IPS DF 6.9 (cell line): ENCODE data around the gene C5AR1.
"Not testable (repeated sequence)": the region's sequence is repeated elsewhere in the genome, so short reads cannot be mapped to it uniquely, and the experiment has no call there.

Experiments
- DNase-seq: peaks from one replicate; pipeline ENCODE4 v3.0.0-alpha.2; 2013; ENCODE audit warnings: low read depth, low spot score
- H3K27ac ChIP-seq: one replicate; pipeline ENCODE4 v1.5.1; 2013; ENCODE audit warnings: low read length, control low read depth
- H3K27me3 ChIP-seq: 2 replicates; pipeline ENCODE4 v1.6.1; 2013; ENCODE audit warnings: mild to moderate bottlenecking, low read length; ENCODE audit not compliant: control insufficient read depth, insufficient read depth
- H3K36me3 ChIP-seq: 2 replicates; pipeline ENCODE4 v1.6.1; 2013; ENCODE audit warnings: low read length; ENCODE audit not compliant: control insufficient read depth, insufficient read depth
- H3K4me1 ChIP-seq: 2 replicates; pipeline ENCODE4 v1.6.1; 2013; ENCODE audit warnings: low read length; ENCODE audit not compliant: control insufficient read depth, insufficient read depth
- H3K4me3 ChIP-seq: 2 replicates; pipeline ENCODE4 v1.5.1; 2013; ENCODE audit warnings: mild to moderate bottlenecking, low read length
- H3K9me3 ChIP-seq: 2 replicates; pipeline ENCODE4 v1.6.1; 2013; ENCODE audit warnings: low read length, inconsistent platforms; ENCODE audit not compliant: control insufficient read depth, insufficient read depth
- WGBS: extraction: QIAGEN DNeasy Blood & Tissue Kit; methylation state at CpG from one replicate; pipeline ENCODE4 v1.1.7; 2013; ENCODE audit warnings: mixed read lengths, missing lambda C conversion rate; ENCODE audit not compliant: insufficient read length, insufficient coverage; 5-methylcytosine and 5-hydroxymethylcytosine counted together

The C5AR1 gene

GRCh38 chr19:47331490-47331889, 21.8 kb downstream of the C5AR1 start:
- Histone ChIP-seq H3K27me3 (no peaks in the 10 kb centered on the region), H3K4me3 (no peak overlapping the region), H3K27ac (no peak overlapping the region), H3K9me3 (no peaks in the 10 kb centered on the region), H3K4me1 (no peaks in the 10 kb centered on the region), H3K36me3 (no peaks in the 10 kb centered on the region)
- no peak for DNase-seq
- no CpG with 5 or more reads among the region's 6 CpGs for WGBS

- H3K36me3 ChIP-seq: no peaks in the 10 kb centered on the region
- no peaks in the 10 kb centered on the region for H3K27me3 ChIP-seq
- WGBS: no CpG with 5 or more reads among the region's 18 CpGs
- H3K4me3 ChIP-seq: no peak within 1 kb of the TSS
- no peak within 1 kb of the TSS for H3K27ac ChIP-seq
- H3K9me3 ChIP-seq: no peaks in the 10 kb centered on the region
- no peak for DNase-seq
- no peaks in the 10 kb centered on the region for H3K4me1 ChIP-seq
These were observed 22.4 kb downstream of the C5AR1 start, which contains the start of gene C5AR2 for GRCh38 chr19:47331931-47332547. TSS of gene C5AR2 (plus strand) at chr19:47332175. CDS start at chr19:47340800, 8,625 bp downstream.

- not testable (repeated sequence) for DNase-seq, H3K27me3 ChIP-seq, H3K4me3 ChIP-seq, H3K27ac ChIP-seq, H3K36me3 ChIP-seq, H3K4me1 ChIP-seq, H3K9me3 ChIP-seq
- WGBS: no CpG with 5 or more reads among the region's 18 CpGs
These were observed 27.4 kb downstream of the C5AR1 start for GRCh38 chr19:47336765-47337718.

GRCh38 chr19:47339196-47339880, 29.7 kb downstream of the C5AR1 start:
- no peaks in the 10 kb centered on the region for H3K4me1 ChIP-seq
- H3K36me3 ChIP-seq: no peaks in the 10 kb centered on the region
- H3K27me3 ChIP-seq: no peaks in the 10 kb centered on the region
- no peak overlapping the region for H3K27ac ChIP-seq
- DNase-seq: no peak
- no peaks in the 10 kb centered on the region for H3K9me3 ChIP-seq
- no peak overlapping the region for H3K4me3 ChIP-seq
- no CpG with 5 or more reads among the region's 10 CpGs for WGBS

- Histone ChIP-seq H3K27me3 (no peaks in the 10 kb centered on the region), H3K9me3 (no peaks in the 10 kb centered on the region), H3K4me1 (no peaks in the 10 kb centered on the region), H3K36me3 (no peaks in the 10 kb centered on the region), H3K4me3 (no peak overlapping the region), H3K27ac (no peak overlapping the region)
- no peak for DNase-seq
- WGBS: no CpG with 5 or more reads among the region's 29 CpGs
These were observed 31.0 kb downstream of the C5AR1 start for GRCh38 chr19:47340477-47341208.

- H3K4me3 ChIP-seq: no peak overlapping the region
- WGBS: no CpG with 5 or more reads among the region's 4 CpGs
- no peak for DNase-seq
- H3K27me3 ChIP-seq: no peaks in the 10 kb centered on the region
- H3K9me3 ChIP-seq: no peaks in the 10 kb centered on the region
- no peaks in the 10 kb centered on the region for H3K4me1 ChIP-seq
- no peaks in the 10 kb centered on the region for H3K36me3 ChIP-seq
- no peak overlapping the region for H3K27ac ChIP-seq
These were observed 32.1 kb downstream of the C5AR1 start for GRCh38 chr19:47341734-47342133.

- no peak for DNase-seq
- no CpG with 5 or more reads among the region's 11 CpGs for WGBS
- H3K27ac ChIP-seq: no peak overlapping the region
- H3K27me3 ChIP-seq: no peaks in the 10 kb centered on the region
- H3K4me3 ChIP-seq: no peak overlapping the region
- no peaks in the 10 kb centered on the region for H3K9me3 ChIP-seq
- H3K4me1 ChIP-seq: no peaks in the 10 kb centered on the region
- no peaks in the 10 kb centered on the region for H3K36me3 ChIP-seq
These were observed 33.6 kb downstream of the C5AR1 start for GRCh38 chr19:47343194-47343802.

- H3K4me1 ChIP-seq: no peaks in the 10 kb centered on the region
- no peak overlapping the region for H3K27ac ChIP-seq
- no peak for DNase-seq
- no peak overlapping the region for H3K4me3 ChIP-seq
- WGBS: no CpG with 5 or more reads among the region's 1 CpG
- no peaks in the 10 kb centered on the region for H3K36me3 ChIP-seq
- no peaks in the 10 kb centered on the region for H3K9me3 ChIP-seq
- no peaks in the 10 kb centered on the region for H3K27me3 ChIP-seq
These were observed 34.8 kb downstream of the C5AR1 start for GRCh38 chr19:47344425-47344824.

GRCh38 chr19:47346024-47346423, 36.4 kb downstream of the C5AR1 start:
- not testable (repeated sequence) for H3K36me3 ChIP-seq, DNase-seq, H3K27ac ChIP-seq, H3K4me3 ChIP-seq, H3K27me3 ChIP-seq, H3K4me1 ChIP-seq, H3K9me3 ChIP-seq
- no CpG with 5 or more reads among the region's 6 CpGs for WGBS
